Colon (tissue), 2 donors: ENCODE measurements around the gene PSENEN.
"Not testable (repeated sequence)": the region's sequence is repeated elsewhere in the genome, so short reads cannot be mapped to it uniquely, and the experiment has no call there.

ENCODE experiments used
- FAIRE-seq: peaks from 2 replicates; lab custom pipeline; 2012; peaks lifted over from hg19 to GRCh38; lab: Jason Lieb, UNC
- donor health status: control.
- donor health status: control.

PSENEN gene

DNA sequence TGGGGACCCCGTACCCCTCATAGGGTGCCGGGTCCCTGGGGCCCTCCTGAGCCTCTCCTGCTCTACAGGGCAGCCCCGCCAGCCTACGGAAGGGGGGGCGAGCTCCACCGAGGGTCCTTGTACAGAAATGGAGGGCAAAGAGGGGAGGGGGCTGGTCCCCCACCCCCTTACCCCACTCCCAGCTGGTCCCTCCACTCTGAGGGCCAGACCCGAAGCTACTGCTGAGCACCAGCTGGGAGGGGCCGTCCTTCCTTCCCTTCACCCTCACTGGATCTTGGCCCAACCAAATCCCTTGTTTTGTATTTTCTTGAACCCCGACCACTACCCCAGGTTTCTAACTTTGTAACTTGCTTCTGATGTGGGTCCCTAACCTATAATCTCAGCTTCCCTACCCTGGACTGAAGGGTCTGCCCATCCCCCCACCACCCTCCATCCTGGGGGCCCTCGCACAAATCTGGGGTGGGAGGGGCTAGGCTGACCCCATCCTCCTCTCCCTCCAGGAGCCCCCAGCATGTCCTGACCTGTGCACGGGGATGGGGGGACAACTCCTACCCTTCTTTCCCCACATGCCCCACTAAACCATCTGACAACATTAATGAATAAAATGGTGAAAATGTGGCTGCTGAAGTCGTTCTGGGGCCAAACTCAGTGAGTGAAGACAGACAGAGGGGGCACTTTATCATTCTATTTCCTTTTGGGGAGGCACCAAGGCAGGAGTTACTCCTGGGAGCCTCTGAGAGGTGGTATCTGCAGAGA lies 42.9 kb downstream of the PSENEN start:
- FAIRE-seq = no peak

DNA sequence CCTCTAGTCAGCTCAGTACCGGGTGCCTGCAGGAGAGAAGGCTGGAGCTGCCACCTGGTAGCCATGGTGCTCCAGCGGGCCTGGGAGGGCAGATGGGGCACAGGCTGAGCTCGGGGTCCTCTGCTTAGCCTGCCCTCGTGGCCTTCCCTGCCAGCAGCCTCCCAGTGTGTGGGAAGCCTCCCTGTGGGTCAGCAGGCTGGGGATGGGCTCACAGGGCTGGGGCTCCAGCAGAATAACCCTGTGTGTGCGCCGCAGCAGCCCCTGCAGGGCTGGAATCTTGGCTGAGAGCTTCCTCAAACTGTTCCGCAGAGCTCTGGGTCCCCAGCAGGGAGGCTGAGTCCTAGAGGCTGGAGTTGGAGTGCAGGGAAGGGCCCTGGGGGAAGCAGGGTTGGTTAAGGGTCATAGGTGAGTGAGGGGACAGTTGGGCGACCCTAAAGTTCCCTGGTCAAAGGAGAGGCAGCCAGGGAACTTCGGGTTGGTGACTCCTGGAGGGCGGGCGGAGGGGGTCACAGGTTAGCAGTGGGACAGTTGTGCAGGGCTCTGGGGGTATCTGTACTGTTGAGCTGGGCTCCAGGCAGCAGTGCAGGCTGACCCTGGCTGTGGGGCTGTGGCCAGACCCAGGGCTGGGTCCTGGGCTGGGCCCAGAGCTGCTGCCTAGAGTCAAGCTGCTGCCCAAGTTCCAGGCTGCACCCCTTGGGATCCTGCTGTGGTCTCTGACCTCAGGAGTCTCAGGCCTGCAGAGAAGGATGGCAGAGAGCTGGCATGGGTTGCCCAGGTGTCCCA lies 43.9 kb downstream of the PSENEN start:
- FAIRE-seq = no peak

DNA sequence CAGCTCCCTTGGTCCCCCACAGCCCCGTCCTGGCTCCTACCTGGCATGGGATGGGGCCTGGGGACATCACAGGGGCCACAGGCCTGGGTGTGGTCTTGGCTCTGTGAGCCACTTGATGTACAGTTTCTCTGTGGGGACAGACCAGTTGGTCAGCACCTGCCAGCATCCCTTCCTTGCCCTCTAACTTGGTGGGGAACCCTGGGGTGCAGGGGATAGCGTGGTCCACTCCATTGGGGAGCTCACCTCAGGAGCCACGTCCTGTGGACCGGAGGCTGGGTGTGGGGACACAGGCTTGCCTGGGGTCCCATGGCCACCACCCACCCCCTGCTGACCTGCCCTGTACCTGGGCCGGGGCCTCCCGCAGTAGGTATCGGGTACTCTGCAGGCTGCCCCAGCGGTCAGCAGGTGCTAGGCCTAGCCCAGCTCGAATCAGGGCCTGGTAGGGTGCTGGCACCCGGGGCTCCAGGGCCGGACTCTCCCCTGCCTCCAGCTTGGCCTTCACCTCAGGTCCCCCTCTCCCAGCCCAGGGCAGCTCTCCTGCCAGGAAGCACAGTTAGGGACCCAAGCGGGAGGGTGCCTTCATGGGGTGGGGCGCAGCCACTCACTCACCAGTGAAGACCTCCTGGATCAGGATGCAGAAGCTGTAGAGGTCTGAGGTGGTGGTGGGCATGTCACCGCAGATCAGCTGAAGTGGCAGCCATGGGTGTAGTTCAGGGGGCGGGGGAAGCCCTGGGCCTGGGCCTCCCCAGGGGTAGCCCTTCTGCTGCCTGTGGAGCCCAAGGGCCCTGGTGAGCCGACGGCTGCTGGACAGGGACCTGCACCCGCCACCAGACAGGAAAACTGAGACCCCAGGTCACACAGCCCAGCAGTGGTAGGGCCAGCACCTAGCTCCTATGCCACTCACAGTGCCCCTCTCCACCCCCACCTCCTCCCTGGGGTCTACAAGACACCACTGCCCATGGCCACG lies 44.8 kb downstream of the PSENEN start:
- FAIRE-seq = no peak

DNA sequence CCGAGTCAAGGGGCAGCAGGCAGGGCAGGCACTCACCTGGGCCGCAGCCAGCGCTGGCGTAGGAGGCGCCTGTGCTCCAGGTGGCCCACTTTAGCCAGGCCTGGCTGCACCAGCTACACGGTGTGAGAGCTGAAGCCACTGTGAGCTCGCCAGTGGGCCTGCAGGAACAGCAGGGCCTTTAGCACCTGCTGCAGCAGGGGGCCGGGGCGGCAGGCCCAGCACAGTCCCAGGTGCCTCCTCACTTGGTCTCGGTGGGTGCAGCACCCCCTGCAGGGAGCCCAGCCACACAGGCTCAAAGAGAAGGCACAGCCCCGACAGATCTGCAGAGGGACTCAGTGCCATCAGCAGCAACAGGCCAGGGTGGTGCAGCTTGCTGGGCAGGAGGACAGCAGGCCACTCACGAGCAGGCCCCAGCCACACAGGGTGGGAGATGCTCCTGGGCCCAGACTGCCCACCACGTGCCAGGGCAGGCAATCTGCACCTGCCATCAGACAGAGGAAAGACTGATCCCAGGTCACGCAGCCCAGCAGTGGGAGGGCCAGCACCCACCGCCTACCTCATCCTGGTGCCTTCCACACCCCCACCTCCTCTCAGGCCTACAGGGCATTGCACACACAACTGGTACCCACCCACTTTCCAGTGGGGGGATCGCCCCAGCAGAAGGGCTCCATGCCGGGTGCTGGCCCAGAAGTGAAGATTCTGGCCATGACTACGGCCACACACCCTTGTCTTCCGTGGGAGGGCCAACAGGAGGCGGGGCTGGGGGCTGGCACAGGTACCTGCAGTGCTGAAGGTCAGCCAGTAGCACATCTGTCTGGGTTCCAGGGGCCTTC lies 45.7 kb downstream of the PSENEN start:
- FAIRE-seq = no peak

DNA sequence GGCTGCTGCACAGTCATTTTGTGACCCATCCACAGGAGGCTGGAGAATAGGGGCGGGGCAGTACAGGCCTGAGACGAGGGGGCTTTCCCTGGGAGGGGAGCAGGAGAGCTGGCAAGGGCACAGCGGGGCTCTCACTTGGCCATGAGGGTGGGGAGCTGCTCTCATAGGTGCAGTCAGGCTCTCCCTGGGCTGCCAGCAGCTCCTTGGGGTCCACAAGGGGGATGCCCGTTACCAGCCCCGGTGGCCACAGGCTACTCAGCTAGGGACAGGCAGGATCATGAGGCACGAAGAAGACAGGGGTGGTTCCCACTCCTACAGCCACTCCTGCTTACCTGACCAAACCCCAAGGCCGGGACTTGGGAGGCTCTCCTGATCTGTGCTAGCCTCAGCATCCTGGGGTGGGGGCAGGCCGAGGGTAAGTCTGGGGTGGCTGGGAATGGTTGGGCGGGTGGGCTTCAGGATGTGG lies 46.4 kb downstream of the PSENEN start:
- no peak for FAIRE-seq

DNA sequence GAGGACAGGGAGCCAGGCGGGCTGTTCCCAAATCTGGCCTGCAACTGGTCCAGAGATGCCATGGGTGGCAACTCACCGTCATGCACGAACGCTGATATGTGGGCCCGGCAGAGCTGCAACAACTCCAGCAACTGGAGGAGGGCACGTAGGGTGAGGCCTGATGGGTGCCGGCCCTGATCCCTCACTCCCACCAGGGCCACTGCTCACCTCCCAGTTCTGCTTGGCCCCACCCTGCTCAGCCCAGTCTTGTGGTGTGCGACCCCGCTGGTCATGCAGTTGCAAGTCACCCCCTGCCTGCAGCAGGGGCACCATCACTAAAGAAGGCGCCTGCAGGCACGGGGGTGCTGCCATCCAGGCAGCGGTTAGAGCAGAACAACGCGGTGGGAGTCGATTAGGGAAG lies 46.9 kb downstream of the PSENEN start:
- no peak for FAIRE-seq

DNA sequence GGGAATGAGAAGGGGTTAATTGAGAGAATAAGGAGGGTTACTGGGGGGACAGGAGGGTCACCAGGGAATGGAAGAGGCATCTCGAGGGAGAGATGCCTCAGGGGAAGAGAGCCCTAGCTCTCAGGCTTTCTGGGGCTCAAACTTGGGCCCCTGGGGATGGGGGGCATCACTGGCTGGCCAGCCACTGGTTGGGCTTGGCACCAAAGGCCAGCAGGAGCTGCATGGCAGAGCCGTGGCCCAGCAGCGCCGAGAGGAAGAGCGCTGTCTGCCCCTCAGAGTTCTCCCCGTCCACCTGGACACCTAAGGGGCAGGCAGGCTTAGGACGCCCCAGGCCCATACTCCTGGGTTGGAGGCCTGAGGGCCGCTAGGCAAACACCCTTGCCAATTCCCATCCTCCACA lies 47.4 kb downstream of the PSENEN start:
- FAIRE-seq = no peak

DNA sequence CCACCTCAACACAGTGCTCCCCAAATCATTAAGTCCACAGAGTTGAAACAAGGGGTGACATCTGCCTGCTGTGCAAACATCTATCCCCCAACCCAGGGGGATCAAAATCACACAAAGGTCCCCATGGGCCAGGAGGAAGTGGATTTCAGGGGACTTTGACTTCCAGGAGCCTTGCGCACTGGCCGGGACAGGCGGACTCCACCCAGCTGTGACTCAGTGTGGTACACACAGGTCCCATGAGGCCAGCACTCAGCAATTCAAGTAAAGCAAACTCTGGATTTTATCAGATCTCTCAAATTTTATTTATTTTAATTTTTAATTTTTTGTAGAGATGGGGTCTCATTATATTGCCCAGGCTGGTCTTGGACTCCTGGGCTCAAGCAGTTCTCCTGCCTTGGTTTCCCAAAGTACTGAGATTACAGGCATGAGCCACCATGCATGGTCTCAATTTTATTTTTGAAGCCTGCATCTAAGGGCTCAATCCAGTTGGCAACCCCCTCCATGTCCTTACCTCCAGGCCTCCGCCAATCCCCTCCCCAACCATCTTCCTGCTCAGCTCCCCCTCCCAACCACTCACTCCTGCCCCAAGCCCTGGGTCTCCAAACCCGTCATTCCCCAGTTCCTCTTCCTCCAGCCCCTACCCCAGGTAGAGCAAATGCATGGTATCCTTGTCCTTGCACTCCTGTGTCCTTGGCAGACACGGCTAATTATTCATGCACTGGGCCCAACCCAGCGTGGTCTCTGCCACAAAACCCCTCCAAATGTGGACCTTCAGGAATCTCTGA lies 48.1 kb downstream of the PSENEN start:
- FAIRE-seq = no peak

DNA sequence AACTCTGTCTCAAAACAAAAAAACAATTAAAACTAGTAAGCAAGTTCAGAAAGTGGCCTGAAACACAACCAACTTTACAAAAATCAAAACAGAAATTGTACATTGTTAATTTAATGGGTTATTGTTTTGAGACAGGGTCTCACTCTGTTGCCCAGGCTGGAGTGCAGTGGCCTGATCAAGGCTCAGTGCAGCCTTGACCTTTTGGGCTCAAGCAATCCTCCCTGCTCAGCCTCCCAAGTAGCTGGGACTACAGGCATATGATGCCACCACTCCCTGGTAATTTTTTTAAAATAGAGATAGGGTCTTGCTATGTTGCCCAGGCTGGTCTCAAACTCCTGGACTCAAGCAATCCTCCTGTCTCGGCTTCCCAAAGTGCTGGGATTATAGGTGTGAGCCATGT lies 50.1 kb downstream of the PSENEN start:
- not testable (repeated sequence) for FAIRE-seq
